Vagina (tissue), 2 donors: Measurements from ENCODE around the gene CLN3.

ENCODE experiments used
- POLR2AphosphoS5 ChIP-seq, 2 donors: sonication (generic); formaldehyde crosslinking; IDR thresholded peaks; one replicate each; pipeline ENCODE4 v1.9.0; 2017; ENCODE audit warnings: antibody characterized with exemption in 2 of 2, mild to moderate bottlenecking in 2 of 2, low read depth in 1 of 2; ENCODE audit not compliant: insufficient read depth in 1 of 2
- TF ChIP-seq, protein P1 (sequence below), 3 experiments: fragments of 450-650 bp in 2 of 3; fragments of 200-600 bp in 1 of 3; sonication (generic) in 1 of 3; IDR thresholded peaks; one replicate each; pipeline ENCODE4 v1.5.1; 2017 to 2019; ENCODE audit warnings: antibody characterized with exemption in 3 of 3, mild to moderate bottlenecking in 2 of 3, moderate library complexity in 2 of 3

- TF ChIP-seq, protein P1, sequence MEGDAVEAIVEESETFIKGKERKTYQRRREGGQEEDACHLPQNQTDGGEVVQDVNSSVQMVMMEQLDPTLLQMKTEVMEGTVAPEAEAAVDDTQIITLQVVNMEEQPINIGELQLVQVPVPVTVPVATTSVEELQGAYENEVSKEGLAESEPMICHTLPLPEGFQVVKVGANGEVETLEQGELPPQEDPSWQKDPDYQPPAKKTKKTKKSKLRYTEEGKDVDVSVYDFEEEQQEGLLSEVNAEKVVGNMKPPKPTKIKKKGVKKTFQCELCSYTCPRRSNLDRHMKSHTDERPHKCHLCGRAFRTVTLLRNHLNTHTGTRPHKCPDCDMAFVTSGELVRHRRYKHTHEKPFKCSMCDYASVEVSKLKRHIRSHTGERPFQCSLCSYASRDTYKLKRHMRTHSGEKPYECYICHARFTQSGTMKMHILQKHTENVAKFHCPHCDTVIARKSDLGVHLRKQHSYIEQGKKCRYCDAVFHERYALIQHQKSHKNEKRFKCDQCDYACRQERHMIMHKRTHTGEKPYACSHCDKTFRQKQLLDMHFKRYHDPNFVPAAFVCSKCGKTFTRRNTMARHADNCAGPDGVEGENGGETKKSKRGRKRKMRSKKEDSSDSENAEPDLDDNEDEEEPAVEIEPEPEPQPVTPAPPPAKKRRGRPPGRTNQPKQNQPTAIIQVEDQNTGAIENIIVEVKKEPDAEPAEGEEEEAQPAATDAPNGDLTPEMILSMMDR (IDR thresholded peaks at IDR 0.05), result no peak
- TF ChIP-seq POLR2AphosphoS5 (IDR thresholded peaks at IDR 0.05; ENCODE audit: insufficient read depth in 1 of 2, low read depth in 1 of 2), result no peak
These were observed 637 bp upstream of the CLN3 start for GRCh38 chr16:28492511-28492910.
